Upper lobe of left lung (tissue), 4 donors: Measurements from ENCODE around the gene BBS1.

Source experiments
- CTCF ChIP-seq, 6 experiments: fragments of 450-650 bp in 4 of 6; fragments of 200-600 bp in 2 of 6; sonication (generic) in 2 of 6; IDR thresholded peaks; one replicate each; pipeline ENCODE4 v1.5.1; 2016 to 2019; ENCODE audit warnings: antibody characterized with exemption in 6 of 6
- EP300 ChIP-seq, 4 donors: sonication (generic); formaldehyde crosslinking; IDR thresholded peaks; one replicate each; pipeline ENCODE4 v1.5.1; 2017; ENCODE audit warnings: antibody characterized with exemption in 4 of 4, control low read depth in 2 of 4
- POLR2AphosphoS5 ChIP-seq, 2 donors: sonication (generic); formaldehyde crosslinking; IDR thresholded peaks; one replicate each; pipeline ENCODE4 v1.5.1; 2017; ENCODE audit warnings: antibody characterized with exemption in 2 of 2

GRCh38 chr11:66566221-66566620 is 55.8 kb downstream of the BBS1 start:
- TF ChIP-seq POLR2AphosphoS5 (IDR thresholded peaks at IDR 0.05) (no peak), CTCF (IDR thresholded peaks at IDR 0.05) (no peak), EP300 (IDR thresholded peaks at IDR 0.05) (no peak)
